OCI-LY1 (cell line): ENCODE results near the gene DNAJC5G.

Experiments used
- CTCF ChIP-seq: fragments of 200-600 bp; sonication (generic), shearing (Covaris generic); IDR thresholded peaks from 2 replicates; pipeline ENCODE4 v1.5.1; 2017; ENCODE audit warnings: mild to moderate bottlenecking, antibody characterized with exemption, low read length, moderate library complexity, mixed read lengths
- EZH2 ChIP-seq: fragments of 200-600 bp; sonication (generic), shearing (Covaris generic); IDR thresholded peaks from 2 replicates; pipeline ENCODE4 v1.8.0; 2017; ENCODE audit warnings: borderline replicate concordance, mixed run types, mild to moderate bottlenecking, antibody characterized with exemption, low read length, moderate library complexity, mixed read lengths

- TF ChIP-seq CTCF, result no peak
- no peak for TF ChIP-seq EZH2
Measured at GRCh38 chr2:27282892-27283291, 7.7 kb downstream of the DNAJC5G start.
